HG03571 (cell line): ENCODE data around the gene ALDH4A1.
"Not testable (repeated sequence)": the region's sequence is repeated elsewhere in the genome, so short reads cannot be mapped to it uniquely, and the experiment has no call there.

Experiments used
- ATAC-seq: cut with Tn5 transposase; IDR thresholded peaks from one replicate; pipeline ENCODE4 v1.9.1; 2021; ENCODE audit not compliant: unreplicated experiment

ALDH4A1 gene

GRCh38 chr1:18901147-18901951 is 1.0 kb downstream of the ALDH4A1 start:
- no peak for ATAC-seq

- ATAC-seq: no peak
Measured at GRCh38 chr1:18900303-18900841, 2.0 kb downstream of the ALDH4A1 start.

GRCh38 chr1:18899363-18900049 is 2.8 kb downstream of the ALDH4A1 start:
- ATAC-seq: no peak

- ATAC-seq: no peak
Measured at GRCh38 chr1:18898567-18898966, 3.8 kb downstream of the ALDH4A1 start.

DNA sequence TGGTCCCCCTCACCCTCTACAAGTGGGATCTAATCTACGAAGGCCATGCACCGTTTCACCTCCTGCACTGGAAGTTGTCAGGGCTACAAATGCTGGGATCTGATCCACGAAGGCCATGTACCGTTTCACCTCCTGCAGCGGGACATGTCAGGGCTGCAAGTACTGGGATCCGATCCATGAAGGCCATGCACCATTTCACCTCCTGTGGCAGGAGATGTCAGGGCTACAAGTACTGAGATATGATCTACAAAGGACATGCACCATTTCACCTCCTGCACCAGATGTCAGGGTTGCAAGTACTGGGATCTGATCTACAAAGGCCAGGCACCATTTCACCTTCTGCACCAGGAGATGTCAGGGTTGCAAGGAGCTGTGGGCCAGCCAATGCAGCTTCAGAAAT is 7.0 kb downstream of the ALDH4A1 start:
- no peak for ATAC-seq

- no peak for ATAC-seq
Measured at GRCh38 chr1:18893120-18893519, 9.2 kb downstream of the ALDH4A1 start.

DNA sequence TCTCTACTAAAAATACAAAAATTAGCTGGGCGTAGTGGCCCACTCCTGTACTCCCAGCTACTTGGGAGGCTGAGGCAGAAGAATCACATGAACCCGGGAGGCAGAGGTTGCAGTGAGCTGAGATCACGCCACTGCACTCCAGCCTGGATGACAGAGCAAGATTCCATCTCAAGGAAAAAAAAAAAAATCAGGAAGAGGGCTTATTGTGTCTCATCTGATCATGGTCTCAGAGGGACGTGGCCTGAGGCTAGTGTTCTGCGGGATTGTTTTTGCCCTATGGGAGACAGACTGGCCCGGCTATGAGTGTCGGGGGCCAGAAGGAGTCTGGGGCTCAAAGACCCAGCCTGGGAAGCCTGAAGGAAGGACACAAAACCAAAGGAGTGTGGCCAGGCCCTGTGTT is 10.5 kb downstream of the ALDH4A1 start:
- not testable (repeated sequence) for ATAC-seq

- ATAC-seq: no peak
Measured at GRCh38 chr1:18891426-18891780, 11.0 kb downstream of the ALDH4A1 start.

DNA sequence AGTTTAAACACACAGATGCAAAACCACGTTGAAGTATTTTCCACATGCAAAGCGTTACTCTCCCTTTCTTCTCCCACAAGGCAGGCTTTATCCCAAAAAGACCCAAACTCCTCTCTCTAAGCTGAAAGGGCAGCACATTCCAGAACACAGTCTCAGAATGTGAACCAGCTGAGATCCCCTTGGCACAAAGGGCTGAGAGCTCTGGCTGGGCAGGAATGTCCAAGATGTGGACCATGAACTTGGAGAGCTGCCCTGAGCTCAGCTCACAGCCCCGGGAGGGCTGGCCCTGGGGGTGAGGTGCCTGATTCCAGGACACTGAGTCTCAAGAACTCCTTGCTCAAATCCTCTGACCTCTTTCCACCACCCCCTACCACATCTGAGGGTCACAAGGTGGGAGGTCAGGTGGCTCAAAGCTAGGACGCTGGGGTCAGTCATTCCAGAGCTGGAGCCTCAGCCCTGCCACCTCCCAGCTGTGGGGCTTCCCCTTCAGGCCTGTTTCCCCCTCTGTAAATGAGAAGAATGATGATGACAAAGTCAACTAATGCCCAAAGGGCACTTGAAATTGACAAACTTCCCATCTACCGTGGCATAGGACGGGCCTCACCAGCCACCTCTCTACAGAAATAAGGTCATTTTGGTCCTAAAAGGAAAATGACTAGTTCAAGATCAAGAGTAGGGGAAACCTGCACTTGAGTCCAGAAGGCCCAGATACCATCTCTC is 11.5 kb downstream of the ALDH4A1 start:
- no peak for ATAC-seq

GRCh38 chr1:18886003-18886335 is 16.4 kb downstream of the ALDH4A1 start:
- no peak for ATAC-seq

DNA sequence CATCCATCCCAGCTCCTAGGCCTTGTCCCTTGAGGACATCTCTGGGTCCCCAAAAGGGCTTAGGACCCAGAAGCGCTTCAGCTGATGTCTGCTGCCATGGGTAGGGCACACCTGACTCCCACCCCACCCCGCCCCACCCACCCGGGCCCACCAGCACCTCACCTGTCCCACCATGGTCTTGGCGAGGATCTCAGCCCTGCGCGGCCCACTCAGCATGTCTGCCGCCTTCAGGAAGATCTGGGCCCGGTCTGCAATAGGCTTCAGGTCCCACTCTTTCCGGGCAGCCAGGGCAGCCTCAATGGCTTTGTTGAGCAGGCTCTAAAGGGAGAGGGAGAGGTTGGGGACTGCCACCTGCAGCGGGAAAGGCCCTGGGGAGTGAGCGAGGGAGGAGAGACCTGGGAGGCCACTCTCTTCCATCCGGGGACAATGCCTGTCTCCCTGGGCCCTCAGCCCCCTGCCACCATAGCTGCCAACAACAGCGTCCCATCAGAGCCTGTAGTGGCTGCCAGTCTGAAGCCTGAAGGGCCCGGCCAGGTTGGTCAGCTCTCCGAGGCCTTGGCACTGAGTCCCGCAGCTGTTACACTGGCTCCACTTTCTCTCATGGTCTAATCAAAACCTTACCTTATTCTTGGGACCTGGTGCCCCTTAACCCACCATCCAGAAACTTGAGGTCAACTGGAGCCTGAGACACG is 16.9 kb downstream of the ALDH4A1 start:
- ATAC-seq: no peak

DNA sequence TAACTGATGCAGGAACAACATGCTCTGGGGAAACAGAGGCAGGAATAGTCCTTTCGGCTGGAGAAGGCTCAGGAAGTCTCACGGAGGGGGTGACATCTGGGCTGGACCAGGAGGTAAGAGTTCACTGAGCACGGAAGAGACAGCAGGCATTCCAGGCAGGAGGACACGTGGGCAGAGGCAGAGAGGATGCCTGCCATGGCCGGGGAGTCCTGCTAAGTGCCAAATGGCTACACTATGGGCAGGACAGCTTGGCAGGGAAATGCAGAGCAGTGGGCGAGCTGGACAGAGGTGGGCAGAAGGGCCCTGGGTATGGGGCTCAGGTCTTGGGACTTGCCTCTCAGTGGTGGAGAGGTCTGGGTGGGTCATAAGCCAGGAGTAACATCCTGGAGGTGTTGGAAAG is 17.6 kb downstream of the ALDH4A1 start:
- ATAC-seq: no peak

DNA sequence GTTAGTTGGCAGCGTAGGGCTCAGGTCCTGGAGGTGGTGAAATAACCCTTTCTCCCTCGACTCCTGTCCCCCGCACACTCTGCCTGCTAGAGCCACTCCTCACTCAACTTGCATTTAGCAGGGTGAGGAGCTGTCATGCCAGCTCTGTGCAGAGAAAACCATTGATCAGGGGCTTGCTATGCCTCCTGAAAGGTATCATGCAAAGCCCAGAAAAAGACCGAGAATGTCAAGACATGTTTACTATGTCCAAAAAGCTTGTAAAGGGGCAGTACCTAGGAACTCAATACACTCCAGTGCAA is 18.0 kb downstream of the ALDH4A1 start:
- no peak for ATAC-seq

GRCh38 chr1:18883636-18884418 is 18.5 kb downstream of the ALDH4A1 start:
- ATAC-seq: no peak

DNA sequence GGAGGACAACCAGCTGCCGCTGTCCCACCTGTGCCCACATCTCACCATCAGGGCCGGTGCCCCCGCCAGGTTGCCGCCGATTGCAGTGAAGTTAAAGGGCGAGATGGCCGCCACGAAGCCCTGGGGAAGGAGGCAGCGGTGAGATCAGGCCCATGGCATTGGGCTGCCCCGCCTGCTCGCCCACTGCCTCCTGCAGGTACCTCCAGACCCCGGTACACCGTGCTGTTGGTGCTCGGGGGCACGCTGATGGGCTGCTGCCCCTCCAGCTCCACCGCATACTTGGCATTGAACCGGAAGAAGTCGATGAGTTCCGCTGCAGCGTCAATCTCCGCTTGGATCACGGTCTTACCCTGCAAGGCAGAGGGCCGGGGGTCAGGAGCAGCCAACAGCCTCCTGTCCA is 19.3 kb downstream of the ALDH4A1 start:
- no peak for ATAC-seq

DNA sequence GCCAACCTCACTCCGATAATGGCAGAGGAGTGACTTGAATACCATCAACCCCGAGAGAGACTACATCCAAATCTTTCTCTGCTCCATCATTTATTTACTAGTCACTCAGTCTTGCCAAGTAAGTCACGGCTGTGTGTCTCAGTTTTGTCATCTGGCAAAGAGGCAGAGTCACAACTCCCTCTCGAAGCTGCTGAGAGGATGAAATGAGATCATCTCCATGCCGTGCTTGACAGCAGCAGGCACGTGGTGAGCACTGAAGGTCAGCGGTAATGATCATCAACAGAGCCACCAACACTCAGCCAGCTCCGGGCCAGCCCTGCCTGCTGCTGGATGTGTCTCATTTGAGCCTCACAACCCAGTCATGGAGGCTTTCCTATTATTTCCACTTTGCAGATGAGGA is 19.9 kb downstream of the ALDH4A1 start:
- ATAC-seq: no peak

DNA sequence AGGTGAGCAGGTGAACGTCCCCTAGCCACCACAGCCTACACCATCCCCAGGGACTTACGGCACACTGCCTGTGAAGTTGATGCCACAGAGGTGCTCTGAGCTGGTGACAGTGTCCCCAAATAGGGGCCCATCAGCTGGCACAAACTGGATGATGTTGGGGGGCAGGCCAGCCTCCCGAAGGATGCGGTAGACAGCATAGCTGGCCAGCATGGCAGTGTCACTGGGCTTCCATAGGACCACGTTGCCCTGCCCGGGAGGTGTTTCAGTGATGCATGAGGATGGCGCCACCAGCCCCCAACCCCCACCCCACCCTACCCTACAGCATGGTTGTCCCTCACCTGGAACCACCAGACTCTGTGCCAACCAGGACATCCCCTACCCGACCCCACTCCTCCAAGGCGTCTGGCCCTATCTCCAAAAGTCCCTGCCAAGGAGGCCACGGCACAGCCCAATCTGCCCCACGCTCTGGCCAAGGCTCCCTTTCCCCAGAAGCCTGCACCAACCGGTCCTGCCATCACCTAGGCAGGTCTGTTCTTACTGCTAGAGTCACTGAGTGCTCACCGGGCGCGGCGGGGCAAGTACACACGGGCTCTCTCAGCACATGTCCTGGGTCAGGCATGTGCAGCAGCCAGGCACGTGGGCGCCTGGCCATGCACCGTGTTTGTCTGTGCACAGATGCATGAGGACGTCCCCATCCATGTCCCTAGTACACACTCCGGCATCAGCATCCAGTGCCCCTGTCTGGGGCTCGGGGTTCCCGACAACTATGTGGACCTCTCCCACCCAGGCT is 20.5 kb downstream of the ALDH4A1 start:
- no peak for ATAC-seq

DNA sequence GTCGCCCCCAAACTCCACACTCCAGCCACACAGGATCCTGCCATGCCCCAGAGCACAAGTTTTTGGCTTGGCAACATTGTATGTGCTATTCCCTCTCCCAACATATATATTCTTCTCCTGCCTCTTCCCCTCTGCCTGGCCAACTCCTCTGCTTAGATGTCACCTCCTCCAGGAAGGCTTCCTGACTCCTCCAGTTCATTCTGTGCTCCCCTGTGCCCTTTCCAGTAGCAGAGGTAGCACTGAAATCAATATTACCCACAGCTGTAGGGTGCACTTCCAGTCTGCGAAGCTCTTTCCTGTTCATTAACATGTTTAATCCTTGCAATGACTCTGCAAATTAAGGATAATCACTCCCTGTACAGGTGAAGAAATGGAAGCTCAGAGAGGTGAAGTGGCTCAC is 21.2 kb downstream of the ALDH4A1 start:
- no peak for ATAC-seq

GRCh38 chr1:18880585-18880984 is 21.8 kb downstream of the ALDH4A1 start:
- no peak for ATAC-seq

GRCh38 chr1:18879791-18880309 is 22.5 kb downstream of the ALDH4A1 start:
- ATAC-seq: no peak
